Medulla oblongata (tissue), 1 donor: ENCODE data around the gene CLPTM1L.
"Not testable (repeated sequence)": the region's sequence is repeated elsewhere in the genome, so short reads cannot be mapped to it uniquely, and the experiment has no call there.

ENCODE experiments used
- DNase-seq: peaks from one replicate; pipeline ENCODE4 v3.0.0-alpha.2; 2015; ENCODE audit errors: extremely low spot score

The CLPTM1L gene

DNA sequence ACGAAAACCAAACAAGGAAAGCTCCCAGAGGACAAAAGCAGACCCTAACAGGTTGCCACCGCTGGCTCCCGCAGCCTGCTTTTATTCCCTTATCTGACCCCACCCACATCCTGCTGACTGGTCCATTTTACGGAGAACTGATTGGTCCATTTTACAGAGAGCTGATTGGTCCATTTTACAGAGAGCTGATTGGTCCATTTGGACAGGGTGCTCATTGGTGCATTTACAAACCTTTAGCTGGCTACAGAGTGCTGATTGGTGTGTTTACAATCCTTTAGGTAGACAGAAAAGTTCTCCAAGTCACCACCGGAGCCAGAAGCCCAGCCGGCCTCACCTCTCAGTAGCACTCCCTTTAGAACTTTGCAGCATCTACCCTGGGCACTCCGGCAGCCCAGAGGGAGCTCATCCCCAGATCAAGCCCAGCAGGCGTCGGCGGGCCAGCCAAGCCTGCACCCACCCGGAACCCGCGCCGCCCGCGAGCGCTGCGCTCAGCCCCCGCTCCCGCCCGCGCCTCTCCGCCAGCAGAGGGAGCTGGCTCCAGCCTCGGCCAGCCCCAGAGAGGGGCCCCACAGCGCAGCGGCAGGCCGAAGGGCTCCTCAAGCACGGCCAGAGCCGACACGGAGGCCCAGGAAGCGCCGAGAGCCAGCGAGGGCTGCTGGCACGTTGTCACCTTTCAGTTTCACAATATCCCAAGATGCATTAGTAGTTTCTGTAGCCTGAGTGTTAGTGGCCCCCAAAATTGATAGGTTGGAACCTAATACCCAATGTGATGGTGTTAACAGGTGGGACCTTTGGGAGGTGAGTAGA, 35.3 kb upstream of the CLPTM1L start:
- peak; percentile 38 for DNase-seq

- DNase-seq: no peak
These were observed 34.2 kb upstream of the CLPTM1L start for GRCh38 chr5:1378866-1379659.

GRCh38 chr5:1378096-1378495, 33.2 kb upstream of the CLPTM1L start:
- DNase-seq: no peak

DNA sequence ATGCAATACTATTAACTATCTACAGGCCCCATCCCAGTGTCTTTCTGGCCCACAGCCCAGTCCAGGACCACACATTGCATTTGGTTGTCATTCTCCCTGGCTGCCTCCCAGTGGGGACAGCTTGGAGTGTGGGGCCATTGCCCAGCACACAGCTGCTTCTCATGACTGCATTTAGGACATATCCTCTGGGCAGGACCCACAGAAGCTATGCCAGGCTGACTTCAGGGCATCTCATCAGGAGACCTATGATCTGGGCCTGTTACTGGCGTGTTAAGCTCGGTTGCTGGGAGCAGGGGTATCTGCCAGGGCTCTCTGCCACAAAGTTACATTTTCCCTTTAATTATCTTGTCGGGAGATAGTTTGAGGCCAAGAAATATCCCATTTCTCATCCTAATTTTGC, 32.1 kb upstream of the CLPTM1L start:
- no peak for DNase-seq

DNA sequence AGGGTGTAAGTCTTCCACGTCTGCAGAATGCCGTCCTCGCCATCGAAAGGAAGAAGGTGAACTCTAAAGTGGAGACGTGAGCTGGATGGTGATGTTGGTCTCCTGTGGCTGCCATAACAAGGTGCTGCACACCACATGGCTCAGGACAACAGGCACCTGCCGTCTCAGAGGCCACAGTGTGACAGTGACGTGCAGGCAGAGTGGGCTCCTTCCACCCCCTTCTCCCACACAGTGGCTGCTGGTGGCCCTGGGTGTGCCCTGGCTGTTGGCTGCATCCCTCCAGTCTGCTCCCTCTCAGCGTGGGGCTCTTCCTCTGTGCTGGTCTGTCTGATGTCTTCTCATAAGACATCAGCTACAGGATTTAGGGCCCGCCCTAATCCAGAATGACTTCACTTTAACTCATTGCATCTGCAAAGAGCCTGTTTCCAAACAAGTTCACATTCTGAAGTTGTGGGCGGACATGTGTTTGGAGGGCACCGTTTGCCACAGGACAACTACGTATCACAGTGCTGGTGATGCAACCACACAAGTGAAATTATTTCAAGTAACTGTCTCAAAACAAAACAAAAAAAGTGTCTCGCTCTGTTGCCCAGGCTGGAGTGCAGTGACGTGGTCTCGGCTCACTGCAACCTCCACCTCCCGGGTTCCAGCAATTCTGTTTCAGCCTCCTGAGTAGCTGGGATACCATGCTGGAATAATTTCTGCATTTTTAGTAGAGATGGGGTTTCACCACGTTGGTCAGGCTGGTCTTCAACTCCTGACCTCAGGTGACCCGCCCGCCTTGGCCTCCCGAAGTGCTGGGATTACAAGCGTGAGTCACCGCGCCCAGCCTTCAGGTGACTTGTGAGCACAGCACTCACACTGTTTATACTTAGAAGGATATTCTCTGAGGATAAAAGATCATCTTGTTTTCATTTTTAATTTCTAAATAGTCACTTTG, 31.2 kb upstream of the CLPTM1L start:
- no peak for DNase-seq

DNA sequence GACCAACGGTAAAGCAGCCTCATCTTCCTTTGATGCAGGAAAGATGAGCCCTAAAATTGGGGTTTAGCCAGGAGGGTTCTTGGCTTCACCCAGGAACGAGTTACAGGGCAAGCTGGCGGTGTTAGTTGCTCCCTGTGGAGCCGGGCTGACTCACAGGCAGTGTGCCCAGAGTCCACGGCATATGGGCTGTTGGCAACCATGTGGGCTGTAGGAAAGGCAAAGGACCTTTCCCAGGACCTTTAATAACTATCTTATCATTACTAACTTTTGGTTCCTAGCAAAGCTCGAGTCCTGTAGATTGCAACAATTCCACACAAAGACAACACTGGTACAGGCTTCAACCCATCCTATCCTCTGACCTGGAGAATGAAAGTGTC, 29.8 kb upstream of the CLPTM1L start:
- DNase-seq: no peak

- DNase-seq: no peak
These were observed 29.3 kb upstream of the CLPTM1L start for GRCh38 chr5:1374030-1374678.

GRCh38 chr5:1371972-1372342, 27.1 kb upstream of the CLPTM1L start:
- not testable (repeated sequence) for DNase-seq

- no peak for DNase-seq
These were observed 26.5 kb upstream of the CLPTM1L start for GRCh38 chr5:1371218-1371971.

DNA sequence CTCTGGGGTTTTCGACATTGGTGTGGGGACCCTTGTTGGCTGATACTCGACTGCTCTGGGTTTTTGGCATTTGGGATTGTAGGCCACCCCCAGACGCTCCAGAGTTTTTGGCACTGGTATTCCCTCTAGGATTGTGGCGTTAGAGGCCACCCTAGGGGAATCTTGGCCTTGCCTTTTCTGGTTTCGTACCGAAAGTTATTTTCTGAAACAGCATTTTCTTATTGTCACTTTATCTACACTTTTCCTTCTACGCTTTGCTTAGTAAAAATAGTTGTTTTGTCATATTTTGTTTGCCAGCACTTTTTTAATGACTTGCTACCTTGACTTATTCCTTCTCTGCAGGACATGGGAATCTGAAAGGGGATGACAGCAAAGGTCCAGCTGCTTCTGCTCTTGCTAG, 25.1 kb upstream of the CLPTM1L start:
- DNase-seq: no peak

DNA sequence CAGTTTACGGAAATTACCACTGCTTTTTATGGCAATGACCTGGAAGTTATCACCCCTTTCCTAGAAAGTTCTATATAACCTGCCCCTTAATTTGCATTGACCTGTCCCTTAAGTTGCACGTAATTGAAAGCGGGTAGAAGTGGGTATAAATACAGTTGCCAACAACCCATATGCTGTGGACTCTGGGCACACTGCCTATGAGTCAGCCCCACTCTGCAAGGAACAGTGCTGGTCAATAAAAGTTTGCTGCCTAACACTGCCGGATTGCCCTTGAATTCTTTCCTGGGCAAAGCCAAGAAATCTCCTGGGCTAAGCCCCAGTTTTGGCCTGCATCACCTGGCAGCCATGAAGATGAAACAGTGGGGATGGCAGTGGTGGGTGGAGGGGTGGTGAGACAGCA, 23.9 kb upstream of the CLPTM1L start:
- DNase-seq: no peak

GRCh38 chr5:1368236-1368635, 23.3 kb upstream of the CLPTM1L start:
- no peak for DNase-seq

GRCh38 chr5:1367149-1367548, 22.2 kb upstream of the CLPTM1L start:
- no peak for DNase-seq

DNA sequence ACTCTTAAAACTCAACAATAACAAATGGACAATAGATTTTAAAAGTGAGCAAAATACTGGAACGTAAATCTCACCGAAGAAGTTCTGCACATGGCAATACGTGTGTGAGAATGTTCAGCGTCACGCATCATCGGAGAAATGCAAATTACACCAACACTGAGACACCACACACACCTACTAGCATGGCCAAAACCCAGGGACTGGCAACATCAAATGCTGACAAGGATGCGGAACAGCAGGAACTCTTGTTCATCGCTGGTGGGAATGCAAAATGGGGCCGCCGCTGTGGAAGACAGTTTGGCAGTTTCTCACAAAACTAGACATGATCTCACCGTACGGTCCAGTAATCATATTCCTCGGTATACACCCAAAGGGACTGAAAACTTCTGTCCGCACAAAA, 21.6 kb upstream of the CLPTM1L start:
- DNase-seq: no peak

DNA sequence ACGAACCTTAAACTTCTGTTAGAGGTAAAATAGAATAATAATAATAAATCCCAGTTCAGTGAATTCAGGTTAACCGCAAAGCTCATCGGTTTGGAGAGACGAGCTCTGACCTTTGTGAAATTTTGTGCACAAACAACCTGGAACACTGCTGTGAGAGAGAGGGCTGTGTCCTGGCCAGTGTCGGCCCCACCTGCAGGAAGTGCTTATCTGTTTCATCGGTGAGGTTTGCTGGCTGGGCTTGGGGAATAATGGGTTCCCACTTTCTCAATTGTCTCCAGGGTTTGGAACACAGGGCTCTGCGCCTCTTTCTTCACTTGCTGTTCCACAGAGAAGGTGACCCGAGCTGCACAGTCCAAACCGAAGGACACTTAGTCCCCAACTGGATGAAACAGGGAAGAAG, 19.3 kb upstream of the CLPTM1L start:
- DNase-seq: no peak

DNA sequence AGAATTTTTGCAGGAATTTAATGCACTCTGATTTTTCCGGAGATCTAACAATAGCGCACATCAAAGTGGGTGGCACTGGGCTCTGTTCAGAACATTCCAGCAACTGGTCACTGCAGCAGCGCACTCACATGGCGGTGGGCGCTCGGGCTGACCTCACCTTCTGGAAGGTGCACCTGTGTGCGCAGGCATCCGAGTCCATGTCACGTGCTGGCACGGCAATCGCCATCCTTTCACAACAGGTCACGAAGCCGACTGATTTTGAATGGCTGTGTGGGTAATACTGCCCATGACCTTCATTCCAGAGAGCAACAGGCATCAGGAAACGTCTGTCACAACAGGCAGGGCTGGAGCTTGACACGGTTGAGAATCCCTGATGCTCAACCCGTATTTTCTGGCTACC, 18.7 kb upstream of the CLPTM1L start:
- no peak for DNase-seq

DNA sequence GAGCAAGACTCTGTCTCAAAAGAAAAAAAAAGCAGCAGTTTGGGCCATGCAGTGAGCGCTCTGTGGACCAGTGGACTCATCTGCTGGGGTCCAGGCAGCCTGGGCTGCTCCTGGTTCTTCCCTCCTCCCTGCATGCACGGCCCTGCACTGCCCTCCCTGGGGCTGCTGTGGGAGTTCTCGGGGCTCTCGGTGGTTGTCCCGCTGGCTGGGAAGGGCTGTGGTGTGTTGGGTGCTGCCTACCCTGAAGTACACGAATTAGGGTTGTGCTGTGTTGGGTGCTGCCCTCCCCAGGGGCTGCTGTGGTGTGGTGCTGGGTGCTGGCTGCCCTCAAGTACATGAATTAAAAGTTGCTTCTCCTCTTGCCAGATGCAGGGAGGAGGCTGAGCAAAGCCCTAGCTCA, 18.3 kb upstream of the CLPTM1L start:
- no peak for DNase-seq

DNA sequence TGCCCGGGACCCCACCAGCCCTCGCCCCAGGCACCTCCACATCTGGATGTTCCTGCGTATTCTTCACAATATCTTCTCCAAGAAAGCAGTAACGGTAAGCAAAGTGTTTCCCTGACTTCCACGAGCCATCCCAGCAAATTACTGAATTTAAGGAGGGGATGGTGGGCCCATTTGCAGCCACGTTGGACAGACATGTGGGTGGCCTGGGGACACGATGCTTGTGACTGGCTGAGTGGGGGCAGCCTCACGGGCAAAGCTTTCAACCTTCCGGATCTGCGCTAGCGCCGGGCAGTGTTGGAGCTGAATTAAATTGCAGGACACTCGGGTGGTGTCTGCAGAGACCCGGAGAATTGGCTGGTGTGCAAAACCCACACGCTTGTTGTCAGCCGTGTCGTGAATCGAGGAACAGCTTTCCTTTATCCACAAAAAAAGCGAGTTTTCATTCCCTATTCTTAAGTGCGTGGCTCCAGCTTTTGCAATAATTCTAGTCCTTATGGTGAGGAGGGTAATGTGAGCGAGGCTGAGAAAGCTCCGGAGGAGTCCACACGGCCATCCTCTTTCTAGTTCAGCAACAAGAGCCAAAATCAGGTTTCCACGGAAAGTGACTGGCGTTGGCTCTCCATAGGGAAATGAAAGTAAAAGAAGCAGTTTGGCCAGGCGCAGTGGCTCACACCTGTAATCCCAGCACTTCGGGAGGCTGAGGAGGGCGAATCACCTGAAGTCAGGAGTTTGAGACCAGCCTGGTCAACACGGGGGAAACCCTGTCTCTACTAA, 17.5 kb upstream of the CLPTM1L start:
- no peak for DNase-seq

- DNase-seq: no peak
These were observed 16.0 kb upstream of the CLPTM1L start for GRCh38 chr5:1360861-1361260.

DNA sequence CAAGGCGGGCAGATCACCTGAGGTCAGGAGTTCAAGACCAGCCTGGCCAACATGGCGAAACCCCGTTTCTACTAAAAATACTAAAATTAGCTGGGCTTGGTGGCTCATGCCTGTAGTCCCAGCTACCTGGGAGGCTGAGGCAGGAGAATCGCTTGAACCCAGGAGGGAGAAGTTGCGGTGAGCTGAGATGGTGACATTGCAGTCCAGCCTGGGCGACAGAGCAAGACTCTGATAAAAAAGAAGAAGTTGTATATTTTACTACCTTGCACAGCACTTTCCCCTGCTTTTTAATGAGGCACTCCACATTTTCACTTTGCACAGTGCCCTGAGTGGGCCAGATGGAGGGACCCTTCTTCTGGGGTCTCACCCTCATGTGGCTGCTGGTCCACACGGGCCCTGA, 15.5 kb upstream of the CLPTM1L start:
- not testable (repeated sequence) for DNase-seq
